GM12878 (cell line): ENCODE results near the gene LMBR1. TPM values are rescaled to one million over a fixed set of nuclear protein-coding genes. Genes with fewer than 3 reads are reported as not detected.

Experiments
- ATAC-seq: fragments of 200-7000 bp; cut with Tn5 transposase; 3 replicates; pipeline ENCODE4 v1.9.1; 2020; ENCODE audit warnings: mild to moderate bottlenecking, moderate library complexity
- BruUV-seq: library from RNA; stranded (reverse); fragments of 400-500 nt; replicated peaks from 2 replicates; lab custom pipeline; 2021; lab: Mats Ljungman, UMichigan
- CTCF ChIA-PET: fragments of 300-600 bp; sonication (Branson Sonifier 250); formaldehyde crosslinking; extraction: SDS; loops from one replicate; lab custom pipeline; 2021; ENCODE audit warnings: inconsistent platforms; lab: Yijun Ruan, JAX
- POLR2A ChIA-PET: fragments of 350-600 bp; formaldehyde crosslinking; extraction: SDS; loops from one replicate; lab custom pipeline; 2021; ENCODE audit warnings: inconsistent platforms; lab: Charles Lee
- RAD21 ChIA-PET: fragments of 300-600 bp; sonication (Branson Sonifier 250); formaldehyde crosslinking; loops from one replicate; lab custom pipeline; 2023; ENCODE audit warnings: antibody characterized with exemption; ENCODE audit not compliant: unreplicated experiment; lab: Charles Lee
- SMC1A ChIA-PET: fragments of 300-600 bp; sonication (Branson Sonifier 250); formaldehyde crosslinking; loops from one replicate; lab custom pipeline; 2023; ENCODE audit not compliant: unreplicated experiment, uncharacterized antibody; lab: Charles Lee
- DNase-seq: peaks from one replicate; pipeline ENCODE4 v3.0.0-alpha.2; 2011; ENCODE audit warnings: low read depth, low spot score
- FAIRE-seq: peaks from 3 replicates; lab custom pipeline; 2011; peaks lifted over from hg19 to GRCh38; lab: Jason Lieb, UNC
- H2AFZ ChIP-seq: 2 replicates; pipeline ENCODE4 v1.6.0; 2011; ENCODE audit warnings: low read depth, low read length, control low read depth; ENCODE audit not compliant: control insufficient read depth
- H3K27ac ChIP-seq: 2 replicates; pipeline ENCODE4 v1.5.1; 2011; ENCODE audit warnings: control low read depth; ENCODE audit not compliant: control insufficient read depth, insufficient read depth
- H3K27me3 ChIP-seq, 2 experiments: replicated peaks in 1 of 2; 2 replicates each; pipeline versions ENCODE4 v1.6.0 to v1.6.1; 2011; ENCODE audit warnings: low read length in 1 of 2; ENCODE audit not compliant: control insufficient read depth in 2 of 2, insufficient read depth in 2 of 2
- H3K36me3 ChIP-seq, 2 experiments: 2 replicates each; pipeline ENCODE4 v1.5.1; 2011; ENCODE audit warnings: low read length in 1 of 2; ENCODE audit not compliant: control insufficient read depth in 2 of 2, insufficient read depth in 2 of 2
- H3K4me1 ChIP-seq: 2 replicates; pipeline ENCODE4 v1.6.1; 2011; ENCODE audit warnings: mild to moderate bottlenecking, low read length, moderate library complexity, mixed read lengths; ENCODE audit not compliant: control insufficient read depth, insufficient read depth
- H3K4me2 ChIP-seq: 2 replicates; pipeline ENCODE4 v1.6.0; 2011; ENCODE audit warnings: control low read depth; ENCODE audit not compliant: control insufficient read depth, insufficient read depth
- H3K4me3 ChIP-seq: fragments of 200-600 bp; sonication (generic); 2 replicates; pipeline ENCODE4 v1.5.1; 2016
- H3K79me2 ChIP-seq: 2 replicates; pipeline ENCODE4 v1.6.0; 2011; ENCODE audit warnings: low read length; ENCODE audit not compliant: control insufficient read depth, insufficient read depth
- H3K9ac ChIP-seq: 2 replicates; pipeline ENCODE4 v1.8.0; 2011; ENCODE audit warnings: low read length, control low read depth, mixed read lengths; ENCODE audit not compliant: control insufficient read depth, insufficient read depth
- H3K9me3 ChIP-seq: replicated peaks from 3 replicates; pipeline ENCODE4 v1.5.1; 2011; ENCODE audit warnings: mild to moderate bottlenecking, low read length; ENCODE audit not compliant: control insufficient read depth, insufficient read depth
- H4K20me1 ChIP-seq: 2 replicates; pipeline ENCODE4 v1.6.0; 2011; ENCODE audit not compliant: control insufficient read depth, insufficient read depth
- CREM ChIP-seq: IDR thresholded peaks from 2 replicates; pipeline ENCODE4 v1.6.1; 2014; ENCODE audit warnings: antibody characterized with exemption, low read depth
- CUX1 ChIP-seq: IDR thresholded peaks from 2 replicates; pipeline ENCODE4 v1.6.1; 2012; ENCODE audit warnings: improper control_type of control experiment, low read depth, low read length; ENCODE audit not compliant: insufficient replicate concordance
- HDGF ChIP-seq: fragments of 450-650 bp; IDR thresholded peaks from 2 replicates; pipeline ENCODE4 v1.6.1; 2016; ENCODE audit warnings: antibody characterized with exemption
- IRF4 ChIP-seq: IDR thresholded peaks from 2 replicates; pipeline ENCODE4 v1.6.1; 2011; ENCODE audit warnings: low read depth, low read length
- JUNB ChIP-seq: IDR thresholded peaks from 2 replicates; pipeline ENCODE4 v1.6.1; 2016; ENCODE audit warnings: antibody characterized with exemption, mild to moderate bottlenecking
- MTA3 ChIP-seq: IDR thresholded peaks from 2 replicates; pipeline ENCODE4 v1.6.1; 2012; ENCODE audit warnings: low read length, inconsistent platforms, borderline replicate concordance
- PAX8 ChIP-seq: fragments of 450-650 bp; IDR thresholded peaks from 2 replicates; pipeline ENCODE4 v1.6.1; 2017; ENCODE audit warnings: mild to moderate bottlenecking, moderate library complexity
- PML ChIP-seq: IDR thresholded peaks from 2 replicates; pipeline ENCODE4 v1.6.1; 2012; ENCODE audit warnings: low read length, inconsistent platforms
- SPI1 ChIP-seq: IDR thresholded peaks from 2 replicates; pipeline ENCODE4 v1.6.1; 2011; ENCODE audit warnings: low read depth, mild to moderate bottlenecking, low read length, moderate library complexity, borderline replicate concordance; ENCODE audit not compliant: insufficient read depth
- SREBF2 ChIP-seq: IDR thresholded peaks from 2 replicates; pipeline ENCODE4 v1.6.1; 2012; ENCODE audit warnings: mild to moderate bottlenecking, low read length
- WGBS: methylation state at CpG from one replicate; pipeline ENCODE4 v1.1.6; 2016; ENCODE audit warnings: low lambda C conversion rate; ENCODE audit not compliant: insufficient replicate concordance, insufficient coverage; ENCODE audit errors: missing lambda C conversion rate; 5-methylcytosine and 5-hydroxymethylcytosine counted together
- in situ Hi-C: fragments of 300-500 bp; cut with MboI; formaldehyde crosslinking; loops from 9 replicates; pipeline ENCODE4 v1.14.3; 2018; ENCODE audit warnings: mixed read lengths
- intact Hi-C: fragments of 100-400 bp; cut with micrococcal nuclease; formaldehyde crosslinking; loops from one replicate; pipeline ENCODE4 v1.14.2; 2022; ENCODE audit not compliant: unreplicated experiment
- polyA plus RNA-seq, 11 experiments: library from polyadenylated mRNA; depleted of rRNA in 4 of 11; unstranded in 6 of 11; stranded (reverse) in 5 of 11; fragments of >200 nt; fragmentation: Nextera tagmentation in 4 of 11; fragmentation: Illumina TruSeq in 1 of 11; extraction: Ambion mirVana in 4 of 11; extraction: Trizol in 1 of 11; gene quantifications; 1 replicate in 1 of 11; 2 replicates in 10 of 11; pipeline versions ENCODE4 v1.2.1 to v1.2.3, GENCODE V29; 2011 to 2016; ENCODE audit warnings: inconsistent platforms in 2 of 11, missing spikeins in 2 of 11, low read depth in 1 of 11
- total RNA-seq, 4 experiments: library from RNA; depleted of rRNA in 3 of 4; stranded (reverse); fragments of >200 nt in 3 of 4; fragmentation: Illumina TruSeq in 1 of 4; extraction: Trizol in 1 of 4; gene quantifications; 2 replicates each; pipeline versions ENCODE4 v1.2.1 to v1.2.3, GENCODE V29; 2013 to 2021

LMBR1 gene
- total and polyA plus RNA-seq, 10 of the 15 experiments (the other 5 are each of a cell fraction or from before 2014, with no cell fraction given): 4.0 to 63.5 (median 28.8) TPM

- TF ChIP-seq CUX1: no peak
Measured at GRCh38 chr7:156785998-156786543, 106.9 kb downstream of the LMBR1 start (continued).

- Histone ChIP-seq H3K79me2 (no peaks in the 10 kb centered on the region), H3K4me1 (peaks cover 30% of the 10 kb centered on the region), H2AFZ (peak overlapping the region; percentile 81), H3K27ac (peak overlapping the region; percentile 78), H4K20me1 (no peaks in the 10 kb centered on the region), H3K4me2 (peak overlapping the region; percentile 68), H3K9me3 (no peaks in the 10 kb centered on the region; the same call in 1 of the 3 replicates), H3K36me3 (no peaks in the 10 kb centered on the region; a peak in 2 of 4 replicates), H3K9ac (peak overlapping the region; percentile 39; the same call in 1 of the 2 replicates), H3K4me3 (no peak overlapping the region; the same call in 1 of the 2 replicates), H3K27me3 (no peaks in the 10 kb centered on the region)
- WGBS: 24% methylated on average over 4 of the region's 4 CpGs
- TF ChIP-seq SREBF2: no peak
- TF ChIP-seq CREM: no peak
- TF ChIP-seq HDGF: no peak
- peak; percentile 57; the same call in 1 of the 2 replicates for TF ChIP-seq JUNB
- TF ChIP-seq PML: no peak
- TF ChIP-seq PAX8: no peak
- TF ChIP-seq IRF4: no peak
- no peak for TF ChIP-seq MTA3
- TF ChIP-seq SPI1: no peak
- DNase-seq (no peak), FAIRE-seq (no peak), ATAC-seq (no peak)
- in situ Hi-C loops: no loop called here
- RAD21 ChIA-PET: no interaction called here
- POLR2A ChIA-PET: interaction anchor here (1.0 kb wide), 1 partner anchor 131 kb away, joined by 3 read pairs; no protein-coding TSS in a partner anchor
- CTCF ChIA-PET: no interaction called here
- intact Hi-C loops: no loop called here
- SMC1A ChIA-PET: interaction anchor here (1.2 to 1.7 kb wide), 2 partner anchors 25 to 32 kb away, joined by 5 to 6 read pairs; no protein-coding TSS in a partner anchor
- BruUV-seq: no TSS peak
Measured at GRCh38 chr7:156783864-156784263, 109.1 kb downstream of the LMBR1 start.
